Esophagus muscularis mucosa (tissue), 4 donors: ENCODE data around the gene MPP2. TPM values are rescaled to one million over a fixed set of nuclear protein-coding genes. Genes with fewer than 3 reads are reported as not detected.

Experiments used
- DNase-seq: peaks from one replicate; pipeline ENCODE4 v3.0.0-alpha.2; 2017; ENCODE audit errors: extremely low spot score
- H3K27ac ChIP-seq, 4 donors: fragments of 200-600 bp; sonication (generic); replicated peaks in 1 of 4; 1 replicate in 3 of 4; 2 replicates in 1 of 4; pipeline ENCODE4 v1.5.1; 2016 to 2019; ENCODE audit warnings: mild to moderate bottlenecking in 1 of 4
- H3K27me3 ChIP-seq, 4 donors: fragments of 200-600 bp; sonication (generic); one replicate each; pipeline versions ENCODE4 v1.5.1 to v1.6.0; 2016 to 2019
- H3K36me3 ChIP-seq, 4 donors: fragments of 200-600 bp; sonication (generic); one replicate each; pipeline ENCODE4 v1.5.1; 2016 to 2019
- H3K4me1 ChIP-seq, 4 donors: fragments of 200-600 bp; sonication (generic); one replicate each; pipeline ENCODE4 v1.5.1; 2016 to 2019
- H3K4me3 ChIP-seq, 4 donors: fragments of 200-600 bp; sonication (generic); 1 replicate in 2 of 4; 2 replicates in 2 of 4; pipeline ENCODE4 v1.5.1; 2016 to 2019; ENCODE audit warnings: mild to moderate bottlenecking in 4 of 4, moderate library complexity in 1 of 4
- H3K9me3 ChIP-seq, 4 donors: fragments of 200-600 bp; sonication (generic); 1 replicate in 3 of 4; 2 replicates in 1 of 4; pipeline ENCODE4 v1.5.1; 2016 to 2019
- EP300 ChIP-seq: sonication (generic); formaldehyde crosslinking; IDR thresholded peaks from one replicate; pipeline ENCODE4 v1.6.1; 2017; ENCODE audit warnings: antibody characterized with exemption
- POLR2A ChIP-seq: fragments of 450-650 bp; IDR thresholded peaks from one replicate; pipeline ENCODE4 v1.6.1; 2017; ENCODE audit warnings: antibody characterized with exemption, moderate library complexity, mild to moderate bottlenecking, low read depth
- POLR2AphosphoS5 ChIP-seq, 2 donors: sonication (generic); formaldehyde crosslinking; IDR thresholded peaks; one replicate each; pipeline ENCODE4 v1.6.1; 2017; ENCODE audit warnings: antibody characterized with exemption in 2 of 2
- WGBS: methylation state at CpG from one replicate; pipeline ENCODE4 v1.1.5; 2018; 5-methylcytosine and 5-hydroxymethylcytosine counted together
- intact Hi-C: fragments of 100-400 bp; cut with DNase I; formaldehyde crosslinking; loops from one replicate; pipeline ENCODE4 v1.15.1; 2023
- total RNA-seq, 4 donors: library from RNA; depleted of rRNA; stranded (reverse); fragments of >200 nt; gene quantifications; one replicate each; pipeline versions ENCODE4 v1.1.0 to v1.2.1, GENCODE V29; 2016
- TF ChIP-seq, protein P1 (sequence below), 3 experiments: fragments of 200-600 bp in 2 of 3; fragments of 450-650 bp in 1 of 3; sonication (generic) in 2 of 3; IDR thresholded peaks; one replicate each; pipeline ENCODE4 v1.5.1; 2017 to 2019; ENCODE audit warnings: antibody characterized with exemption in 3 of 3, mild to moderate bottlenecking in 2 of 3, moderate library complexity in 1 of 3

MPP2 gene
- total RNA-seq, 4 donors from 2014 or later, result 13.3 to 15.9 (median 15.6) TPM

DNA sequence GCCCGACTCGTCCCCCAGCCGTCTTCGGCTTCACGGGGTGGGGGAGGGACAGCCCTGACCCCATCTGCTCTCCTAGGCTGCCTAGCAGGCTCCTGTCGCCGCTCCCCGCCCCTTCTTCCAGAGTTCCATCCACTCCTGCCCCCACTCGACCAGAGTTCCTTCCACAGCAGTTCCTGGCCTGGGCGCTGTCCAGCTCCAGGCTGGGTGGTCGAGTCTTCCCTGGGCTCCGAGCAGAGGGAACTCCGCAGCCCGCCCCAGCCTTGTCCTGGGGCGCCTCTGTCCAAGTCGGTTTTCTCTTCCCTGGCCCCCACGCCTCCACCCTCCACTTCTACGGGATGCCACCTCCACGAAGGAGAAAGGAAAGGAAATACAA lies 45.0 kb upstream of the MPP2 start:
- no peak for TF ChIP-seq EP300
- TF ChIP-seq POLR2AphosphoS5 (IDR thresholded peaks at IDR 0.05), result no peak
- TF ChIP-seq, protein P1, sequence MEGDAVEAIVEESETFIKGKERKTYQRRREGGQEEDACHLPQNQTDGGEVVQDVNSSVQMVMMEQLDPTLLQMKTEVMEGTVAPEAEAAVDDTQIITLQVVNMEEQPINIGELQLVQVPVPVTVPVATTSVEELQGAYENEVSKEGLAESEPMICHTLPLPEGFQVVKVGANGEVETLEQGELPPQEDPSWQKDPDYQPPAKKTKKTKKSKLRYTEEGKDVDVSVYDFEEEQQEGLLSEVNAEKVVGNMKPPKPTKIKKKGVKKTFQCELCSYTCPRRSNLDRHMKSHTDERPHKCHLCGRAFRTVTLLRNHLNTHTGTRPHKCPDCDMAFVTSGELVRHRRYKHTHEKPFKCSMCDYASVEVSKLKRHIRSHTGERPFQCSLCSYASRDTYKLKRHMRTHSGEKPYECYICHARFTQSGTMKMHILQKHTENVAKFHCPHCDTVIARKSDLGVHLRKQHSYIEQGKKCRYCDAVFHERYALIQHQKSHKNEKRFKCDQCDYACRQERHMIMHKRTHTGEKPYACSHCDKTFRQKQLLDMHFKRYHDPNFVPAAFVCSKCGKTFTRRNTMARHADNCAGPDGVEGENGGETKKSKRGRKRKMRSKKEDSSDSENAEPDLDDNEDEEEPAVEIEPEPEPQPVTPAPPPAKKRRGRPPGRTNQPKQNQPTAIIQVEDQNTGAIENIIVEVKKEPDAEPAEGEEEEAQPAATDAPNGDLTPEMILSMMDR (IDR thresholded peaks at IDR 0.05), result no peak
- TF ChIP-seq POLR2A, result no peak
- peaks cover 0 to 90% (median 38%) of the 10 kb centered on the region in 4 donors for H3K27me3 ChIP-seq
- H3K4me3 ChIP-seq, result peak overlapping the region in 3 of 4 donors; percentile 2 to 24 (median 18)
- peaks cover 10 to 16% (median 13%) of the 10 kb centered on the region in 4 donors for H3K4me1 ChIP-seq
- 19% methylated on average over 13 of the region's 19 CpGs for WGBS
- no peak overlapping the region for H3K27ac ChIP-seq
- H3K9me3 ChIP-seq, result no peaks in the 10 kb centered on the region
- no peak for DNase-seq
- no peaks in the 10 kb centered on the region for H3K36me3 ChIP-seq
- intact Hi-C loops, result no loop called here

DNA sequence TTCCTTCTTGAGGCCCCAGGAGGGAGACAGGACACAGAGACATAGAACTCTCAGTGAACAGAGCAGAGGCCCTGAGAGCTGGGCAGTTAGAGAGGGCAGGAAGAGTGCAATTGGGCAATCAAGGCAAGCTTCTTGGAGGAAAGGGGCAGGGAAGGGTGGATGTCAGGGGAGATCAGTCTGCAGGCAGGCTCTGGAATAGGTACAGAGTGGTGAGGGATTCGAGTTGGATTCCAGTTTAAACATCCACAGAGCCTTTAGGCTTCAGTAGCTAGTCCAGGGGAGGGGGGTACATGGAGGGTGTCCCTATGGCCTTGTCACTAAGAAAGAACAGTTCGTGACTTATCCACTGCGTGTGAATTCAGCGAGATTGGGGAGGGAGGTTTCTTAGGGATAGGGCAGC lies 44.4 kb upstream of the MPP2 start:
- 66% methylated on average over 4 of the region's 4 CpGs for WGBS
- Histone ChIP-seq H3K4me3 (no peak overlapping the region), H3K9me3 (no peaks in the 10 kb centered on the region), H3K4me1 (peaks cover 10 to 16% (median 13%) of the 10 kb centered on the region in 4 donors), H3K27ac (no peak overlapping the region), H3K27me3 (peaks cover 0 to 91% (median 38%) of the 10 kb centered on the region in 4 donors), H3K36me3 (no peaks in the 10 kb centered on the region)
- DNase-seq, result no peak
- no peak for TF ChIP-seq EP300
- no peak for TF ChIP-seq POLR2A
- TF ChIP-seq, protein P1 (IDR thresholded peaks at IDR 0.05), result no peak
- no peak for TF ChIP-seq POLR2AphosphoS5 (IDR thresholded peaks at IDR 0.05)
- intact Hi-C loops, result no loop called here

DNA sequence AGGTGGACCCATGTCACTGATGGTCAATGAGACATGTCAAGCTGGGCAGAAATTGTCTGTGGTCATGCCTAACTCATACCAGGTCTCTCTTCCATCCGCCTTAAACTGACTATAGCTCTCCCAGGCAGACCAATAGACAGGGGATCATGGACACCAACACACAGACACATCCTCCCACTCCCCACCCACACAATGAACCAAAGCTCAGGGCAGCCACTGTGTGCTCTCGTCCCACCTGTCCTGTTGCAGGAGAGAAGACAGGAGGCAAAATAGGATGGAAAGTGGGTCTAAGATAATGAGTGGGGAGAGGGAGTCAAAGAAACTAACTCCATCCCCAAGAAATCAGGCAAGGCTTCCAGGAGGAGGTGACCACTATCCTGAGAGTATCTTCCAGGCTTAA lies 43.2 kb upstream of the MPP2 start:
- WGBS, result 100% methylated on average over 2 of the region's 2 CpGs
- DNase-seq, result no peak
- H3K27ac ChIP-seq, result no peak overlapping the region
- no peak for TF ChIP-seq POLR2AphosphoS5 (IDR thresholded peaks at IDR 0.05)
- TF ChIP-seq, protein P1 (IDR thresholded peaks at IDR 0.05), result no peak
- TF ChIP-seq EP300, result no peak
- H3K4me3 ChIP-seq, result no peak overlapping the region
- H3K36me3 ChIP-seq, result no peaks in the 10 kb centered on the region
- peaks cover 0 to 82% (median 38%) of the 10 kb centered on the region in 4 donors for H3K27me3 ChIP-seq
- intact Hi-C loops, result no loop called here
- no peaks in the 10 kb centered on the region for H3K9me3 ChIP-seq
- H3K4me1 ChIP-seq, result peaks cover 10 to 16% (median 13%) of the 10 kb centered on the region in 4 donors

DNA sequence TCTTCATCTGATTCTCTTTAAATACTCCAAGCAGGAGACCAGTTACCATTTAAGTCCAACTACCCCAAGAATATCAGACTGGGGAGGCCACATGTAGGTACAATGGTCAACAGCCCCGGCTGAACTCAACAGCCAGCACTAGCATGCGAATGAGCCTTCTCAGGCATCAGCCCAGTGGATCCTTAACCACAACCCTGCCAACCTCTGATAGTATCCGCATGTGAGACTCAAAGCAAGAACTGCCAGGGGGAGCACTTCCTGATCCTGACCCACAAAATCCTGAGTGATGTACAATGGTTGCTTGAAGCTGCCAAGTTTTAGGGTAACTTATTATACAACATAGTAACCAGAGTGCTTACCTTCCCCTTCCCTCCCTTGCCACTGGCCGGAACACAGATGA lies 42.4 kb upstream of the MPP2 start:
- H3K4me3 ChIP-seq, result no peak overlapping the region
- intact Hi-C loops, result no loop called here
- no peak for DNase-seq
- TF ChIP-seq EP300 (no peak), POLR2AphosphoS5 (IDR thresholded peaks at IDR 0.05) (no peak), POLR2A (no peak)
- TF ChIP-seq, protein P1 (IDR thresholded peaks at IDR 0.05), result no peak
- 63% methylated on average over 4 of the region's 4 CpGs for WGBS
- H3K9me3 ChIP-seq, result no peaks in the 10 kb centered on the region
- H3K27me3 ChIP-seq, result peaks cover 0 to 74% (median 38%) of the 10 kb centered on the region in 4 donors
- H3K27ac ChIP-seq, result no peak overlapping the region
- peaks cover 10 to 16% (median 13%) of the 10 kb centered on the region in 4 donors for H3K4me1 ChIP-seq
- no peaks in the 10 kb centered on the region for H3K36me3 ChIP-seq

DNA sequence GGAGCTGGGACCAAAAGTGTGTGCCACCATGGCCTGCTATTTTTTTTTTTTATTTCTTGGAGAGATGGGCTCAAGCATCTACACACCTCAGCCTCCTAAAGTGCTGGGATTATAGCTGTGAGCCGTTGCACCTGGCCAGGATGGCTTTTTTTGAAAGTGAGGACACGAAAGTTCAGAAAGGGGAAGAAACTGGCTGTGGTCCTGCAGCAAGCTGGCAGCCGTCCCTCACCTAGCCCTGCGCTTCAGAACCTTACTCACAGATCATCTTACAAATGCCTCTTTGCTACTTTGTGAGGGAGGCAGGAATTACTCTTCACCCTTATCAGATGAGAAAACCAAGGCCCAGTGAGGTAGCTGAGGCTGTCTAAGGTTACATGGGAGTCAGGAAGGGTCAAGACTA lies 39.4 kb upstream of the MPP2 start:
- WGBS, result 57% methylated on average over 4 of the region's 4 CpGs
- TF ChIP-seq POLR2AphosphoS5 (IDR thresholded peaks at IDR 0.05), result no peak
- no peak for TF ChIP-seq POLR2A
- TF ChIP-seq, protein P1 (IDR thresholded peaks at IDR 0.05), result no peak
- no peak for TF ChIP-seq EP300
- Histone ChIP-seq H3K4me1 (peaks cover 0 to 7% (median 0%) of the 10 kb centered on the region in 4 donors), H3K4me3 (no peak overlapping the region), H3K9me3 (no peaks in the 10 kb centered on the region), H3K27ac (no peak overlapping the region), H3K36me3 (no peaks in the 10 kb centered on the region), H3K27me3 (peaks cover 0 to 44% (median 15%) of the 10 kb centered on the region in 4 donors)
- intact Hi-C loops, result no loop called here
- DNase-seq, result no peak
